ENCODE results near the gene PRDX5.
A peak's percentile ranks its signal among the peaks of the same experiment; 100 is the strongest.
"Not testable (repeated sequence)": the region's sequence is repeated elsewhere in the genome, so short reads cannot be mapped to it uniquely, and the experiment has no call there.

The PRDX5 gene

GRCh38 chr11:64305691-64306562 lies 12.0 kb upstream of the PRDX5 start:
- peak; percentile 69 for DNase-seq (ENCODE audit: low spot score)

- DNase-seq (ENCODE audit: low spot score) = no peak
These were observed 11.4 kb upstream of the PRDX5 start for GRCh38 chr11:64306563-64306875.

- DNase-seq (ENCODE audit: low spot score) = peak; percentile 31
These were observed 10.9 kb upstream of the PRDX5 start for GRCh38 chr11:64306876-64307622.

GRCh38 chr11:64307795-64308194 lies 10.1 kb upstream of the PRDX5 start:
- DNase-seq (ENCODE audit: low spot score) = not testable (repeated sequence)

GRCh38 chr11:64312947-64313346 lies 5.0 kb upstream of the PRDX5 start:
- DNase-seq (ENCODE audit: low spot score) = no peak

GRCh38 chr11:64313491-64314145 lies 4.3 kb upstream of the PRDX5 start:
- DNase-seq (ENCODE audit: low spot score) = peak; percentile 54

- no peak for DNase-seq (ENCODE audit: low spot score)
These were observed 3.6 kb upstream of the PRDX5 start for GRCh38 chr11:64314146-64314804.

- no peak for DNase-seq (ENCODE audit: low spot score)
These were observed 2.9 kb upstream of the PRDX5 start for GRCh38 chr11:64314805-64315561.

- not testable (repeated sequence) for DNase-seq (ENCODE audit: low spot score)
These were observed 2.0 kb upstream of the PRDX5 start for GRCh38 chr11:64315667-64316526.

GRCh38 chr11:64316672-64317324 lies 1.1 kb upstream of the PRDX5 start:
- no peak for DNase-seq (ENCODE audit: low spot score)

- peak; percentile 97 for DNase-seq (ENCODE audit: low spot score)
These were observed 478 bp upstream of the PRDX5 start, which contains the start of gene TRMT112 for GRCh38 chr11:64317325-64317960. Gene TRMT112 (minus strand): TSS chr11:64317559. CDS start chr11:64317526, 33 bp downstream.

- no peak for DNase-seq (ENCODE audit: low spot score)
These were observed 1.1 kb downstream of the PRDX5 start for GRCh38 chr11:64318766-64319761.

- DNase-seq (ENCODE audit: low spot score) = no peak
These were observed 2.6 kb downstream of the PRDX5 start for GRCh38 chr11:64320556-64320955.

- no peak for DNase-seq (ENCODE audit: low spot score)
These were observed 3.1 kb downstream of the PRDX5 start for GRCh38 chr11:64321026-64321425.

GRCh38 chr11:64321533-64321932 lies 3.6 kb downstream of the PRDX5 start:
- DNase-seq (ENCODE audit: low spot score) = no peak

- no peak for DNase-seq (ENCODE audit: low spot score)
These were observed 5.0 kb downstream of the PRDX5 start for GRCh38 chr11:64322925-64323260.

GRCh38 chr11:64323373-64323772 lies 5.5 kb downstream of the PRDX5 start:
- DNase-seq (ENCODE audit: low spot score) = no peak

GRCh38 chr11:64323984-64324383 lies 6.1 kb downstream of the PRDX5 start:
- not testable (repeated sequence) for DNase-seq (ENCODE audit: low spot score)
